CD4-positive, alpha-beta T cell (primary cell): ENCODE measurements around the gene POGZ. TPM values are rescaled to one million over a fixed set of nuclear protein-coding genes. Genes with fewer than 3 reads are reported as not detected.
"Not testable (repeated sequence)": the region's sequence is repeated elsewhere in the genome, so short reads cannot be mapped to it uniquely, and the experiment has no call there.

Source experiments
- ATAC-seq: fragments of 200-7000 bp; cut with Tn5 transposase; one replicate; pipeline ENCODE4 v1.10.0; 2022; ENCODE audit warnings: mild to moderate bottlenecking; ENCODE audit not compliant: poor library complexity
- CTCF ChIA-PET: fragments of 350-600 bp; sonication (Branson Sonifier 250); formaldehyde crosslinking; loops from one replicate; lab custom pipeline; 2021; ENCODE audit warnings: antibody characterized with exemption, inconsistent platforms; lab: Charles Lee
- POLR2A ChIA-PET: fragments of 350-600 bp; sonication (Branson Sonifier 250); formaldehyde crosslinking; loops from one replicate; lab custom pipeline; 2021; ENCODE audit warnings: antibody characterized with exemption, inconsistent platforms; lab: Charles Lee
- DNase-seq, 14 experiments: peaks; one replicate each; pipeline ENCODE4 v3.0.0-alpha.2; 2013 to 2020; ENCODE audit warnings: mixed read lengths in 2 of 14
- H3K27ac ChIP-seq, 2 donors: one replicate each; pipeline versions ENCODE4 v1.5.1 to v1.7.0; 2013; ENCODE audit warnings: low read length in 2 of 2, low read depth in 1 of 2, mild to moderate bottlenecking in 1 of 2
- H3K27me3 ChIP-seq, 2 experiments: 1 replicate in 1 of 2; 2 replicates in 1 of 2; pipeline versions ENCODE4 v1.6.1 to v1.7.0; 2013; ENCODE audit warnings: low read length in 2 of 2, control low read depth in 1 of 2, mild to moderate bottlenecking in 1 of 2, moderate library complexity in 1 of 2; ENCODE audit not compliant: insufficient read depth in 2 of 2, control insufficient read depth in 1 of 2
- H3K36me3 ChIP-seq: one replicate; pipeline ENCODE4 v1.6.1; 2013; ENCODE audit warnings: low read length, control low read depth; ENCODE audit not compliant: insufficient read depth
- H3K4me1 ChIP-seq: one replicate; pipeline ENCODE4 v1.6.1; 2013; ENCODE audit warnings: low read length, control low read depth; ENCODE audit not compliant: insufficient read depth
- H3K4me3 ChIP-seq: one replicate; pipeline ENCODE4 v1.5.1; 2013; ENCODE audit warnings: mild to moderate bottlenecking, low read length, moderate library complexity
- H3K9me3 ChIP-seq, 2 experiments: 1 replicate in 1 of 2; 2 replicates in 1 of 2; pipeline versions ENCODE4 v1.6.1 to v1.7.0; 2013; ENCODE audit warnings: low read length in 2 of 2, mild to moderate bottlenecking in 2 of 2, control low read depth in 1 of 2, moderate library complexity in 1 of 2; ENCODE audit not compliant: control insufficient read depth in 1 of 2, insufficient read depth in 1 of 2
- H3K27ac Mint-ChIP-seq: one replicate; pipeline ENCODE4 v1.8.0; 2020; ENCODE audit warnings: mixed read lengths
- H3K27me3 Mint-ChIP-seq: one replicate; pipeline ENCODE4 v1.8.0; 2021; ENCODE audit warnings: mixed read lengths
- H3K36me3 Mint-ChIP-seq: one replicate; pipeline ENCODE4 v1.8.0; 2021; ENCODE audit warnings: low read depth, mixed read lengths
- H3K4me1 Mint-ChIP-seq: one replicate; pipeline ENCODE4 v1.8.0; 2021; ENCODE audit warnings: low read depth, mixed read lengths
- H3K4me3 Mint-ChIP-seq: one replicate; pipeline ENCODE4 v1.8.0; 2020; ENCODE audit warnings: mild to moderate bottlenecking, mixed read lengths
- H3K9me3 Mint-ChIP-seq: one replicate; pipeline ENCODE4 v1.8.0; 2020; ENCODE audit warnings: mixed read lengths
- intact Hi-C, 2 experiments: fragments of 100-400 bp; cut with DNase I in 1 of 2; cut with micrococcal nuclease in 1 of 2; formaldehyde crosslinking; loops; one replicate each; pipeline versions ENCODE4 v1.15.1 to v1.9.0; 2023 to 2025; cut with DNase I, micrococcal nuclease
- total RNA-seq, 174 experiments: library from RNA in 2 of 174; stranded (reverse) in 2 of 174; gene quantifications; one replicate each; pipeline ENCODE4 v1.2.3 and lab custom pipeline; 2021 to 2026
- TF ChIP-seq, protein P1 (sequence below): fragments of 200-600 bp; IDR thresholded peaks from one replicate; pipeline ENCODE4 v1.8.0; 2022; ENCODE audit warnings: antibody characterized with exemption, mild to moderate bottlenecking

Gene POGZ
- total RNA-seq, 2 experiments from 2014 or later = 97.8 to 99.4 TPM

GRCh38 chr1:151401125-151401788 lies 58.0 kb downstream of the POGZ start:
- H3K4me3 ChIP-seq = no peak overlapping the region
- peaks cover 50% of the 10 kb centered on the region for H3K36me3 ChIP-seq
- intact Hi-C loops = loop anchor here in 1 of 2 experiments (5.0 kb wide), 1 partner anchor 56 kb away; the partner anchor contains the start of gene POGZ
- Mint-ChIP-seq H3K36me3 (peaks cover 71% of the 10 kb centered on the region), H3K27me3 (no peaks in the 10 kb centered on the region), H3K4me3 (peak overlapping the region; percentile 93), H3K4me1 (peaks cover 27% of the 10 kb centered on the region), H3K9me3 (no peaks in the 10 kb centered on the region), H3K27ac (peak overlapping the region; percentile 93)
- DNase-seq (no peak), ATAC-seq (no peak)
- TF ChIP-seq, protein P1, sequence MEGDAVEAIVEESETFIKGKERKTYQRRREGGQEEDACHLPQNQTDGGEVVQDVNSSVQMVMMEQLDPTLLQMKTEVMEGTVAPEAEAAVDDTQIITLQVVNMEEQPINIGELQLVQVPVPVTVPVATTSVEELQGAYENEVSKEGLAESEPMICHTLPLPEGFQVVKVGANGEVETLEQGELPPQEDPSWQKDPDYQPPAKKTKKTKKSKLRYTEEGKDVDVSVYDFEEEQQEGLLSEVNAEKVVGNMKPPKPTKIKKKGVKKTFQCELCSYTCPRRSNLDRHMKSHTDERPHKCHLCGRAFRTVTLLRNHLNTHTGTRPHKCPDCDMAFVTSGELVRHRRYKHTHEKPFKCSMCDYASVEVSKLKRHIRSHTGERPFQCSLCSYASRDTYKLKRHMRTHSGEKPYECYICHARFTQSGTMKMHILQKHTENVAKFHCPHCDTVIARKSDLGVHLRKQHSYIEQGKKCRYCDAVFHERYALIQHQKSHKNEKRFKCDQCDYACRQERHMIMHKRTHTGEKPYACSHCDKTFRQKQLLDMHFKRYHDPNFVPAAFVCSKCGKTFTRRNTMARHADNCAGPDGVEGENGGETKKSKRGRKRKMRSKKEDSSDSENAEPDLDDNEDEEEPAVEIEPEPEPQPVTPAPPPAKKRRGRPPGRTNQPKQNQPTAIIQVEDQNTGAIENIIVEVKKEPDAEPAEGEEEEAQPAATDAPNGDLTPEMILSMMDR = no peak
- peak overlapping the region in 1 of 2 donors; percentile 97 for H3K27ac ChIP-seq
- no peaks in the 10 kb centered on the region for H3K9me3 ChIP-seq
- peaks cover 29% of the 10 kb centered on the region for H3K4me1 ChIP-seq
- CTCF ChIA-PET = no interaction called here
- POLR2A ChIA-PET = interaction anchor here (0.9 to 2.2 kb wide), 2 partner anchors 54 to 120 kb away, joined by 4 to 13 read pairs; partner anchors contain the start of gene RFX5
- H3K27me3 ChIP-seq = no peaks in the 10 kb centered on the region

DNA sequence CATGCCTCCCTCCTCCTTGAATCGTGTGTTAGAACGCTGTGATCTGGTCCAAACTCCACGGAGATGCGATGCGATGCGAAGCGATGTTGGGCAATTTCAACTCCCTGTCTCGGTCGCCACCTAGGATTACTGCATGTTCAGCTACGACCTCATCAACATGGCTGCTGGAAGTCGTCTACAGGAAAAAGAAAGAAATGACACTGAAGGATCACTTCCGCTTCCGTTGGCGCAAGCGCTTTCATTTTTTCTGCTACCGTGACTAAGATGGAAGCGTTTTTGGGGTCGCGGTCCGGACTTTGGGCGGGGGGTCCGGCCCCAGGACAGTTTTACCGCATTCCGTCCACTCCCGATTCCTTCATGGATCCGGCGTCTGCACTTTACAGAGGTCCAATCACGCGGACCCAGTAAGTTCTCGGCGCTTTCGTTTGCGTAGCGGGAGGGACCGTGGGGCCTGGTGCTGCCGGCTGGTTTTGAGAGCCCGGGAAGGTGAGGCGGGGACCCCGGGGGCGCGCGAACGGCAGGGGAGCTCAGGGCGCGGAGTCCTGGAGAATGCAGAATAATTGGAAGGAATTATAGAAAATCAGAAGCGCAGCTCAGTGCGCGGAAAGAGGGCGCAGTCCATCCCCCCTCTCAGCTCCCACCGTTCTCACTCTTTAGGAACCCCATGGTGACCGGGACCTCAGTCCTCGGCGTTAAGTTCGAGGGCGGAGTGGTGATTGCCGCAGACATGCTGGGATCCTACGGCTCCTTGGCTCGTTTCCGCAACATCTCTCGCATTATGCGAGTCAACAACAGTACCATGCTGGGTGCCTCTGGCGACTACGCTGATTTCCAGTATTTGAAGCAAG lies 59.7 kb downstream of the POGZ start, which contains the start of gene PSMB4:
Gene PSMB4, plus strand, starts transcription at position 250 of the 848 bp plus-strand sequence. Its CDS starts 15 bp downstream, at position 265.
- Histone ChIP-seq H3K27me3 (no peaks in the 10 kb centered on the region), H3K27ac (peak within 1 kb of the TSS; percentile 91 to 97), H3K4me1 (peaks cover 29% of the 10 kb centered on the region), H3K9me3 (no peaks in the 10 kb centered on the region), H3K36me3 (peaks cover 33% of the 10 kb centered on the region), H3K4me3 (peak within 1 kb of the TSS; percentile 99)
- POLR2A ChIA-PET = interaction anchor here (0.6 to 2.2 kb wide), 26 partner anchors 12 to 1036 kb away, joined by 3 to 25 read pairs (median 4); partner anchors contain the start of genes CDC42SE1, MINDY1, MLLT11 and PI4KB
- no peaks in the 10 kb centered on the region for H3K27me3 Mint-ChIP-seq
- TF ChIP-seq, protein P1 = no peak
- H3K4me3 Mint-ChIP-seq = peak within 1 kb of the TSS; percentile 93
- peaks cover 27% of the 10 kb centered on the region for H3K4me1 Mint-ChIP-seq
- DNase-seq (peak; percentile 66 to 96 (median 74)), ATAC-seq (peak; percentile 94)
- CTCF ChIA-PET = interaction anchor here (0.6 to 1.5 kb wide), 13 partner anchors 19 to 331 kb away, joined by 3 to 10 read pairs (median 4); partner anchors contain the start of gene PI4KB
- H3K36me3 Mint-ChIP-seq = peaks cover 54% of the 10 kb centered on the region
- H3K27ac Mint-ChIP-seq = peak within 1 kb of the TSS; percentile 93
- no peaks in the 10 kb centered on the region for H3K9me3 Mint-ChIP-seq
- intact Hi-C loops = loop anchor here (1.0 to 5.0 kb wide), 9 partner anchors 52 to 233 kb away; partner anchors contain the start of genes PI4KB (in 1 of the 2), PIP5K1A (in 1 of the 2), POGZ (in 1 of the 2) and PSMD4 (in 1 of the 2)

- peaks cover 27% of the 10 kb centered on the region for H3K4me1 ChIP-seq
- H3K27ac ChIP-seq, DNase-seq, CTCF ChIA-PET, ATAC-seq, H3K27me3 ChIP-seq, H3K27me3 Mint-ChIP-seq, H3K36me3 ChIP-seq, H3K4me3 ChIP-seq, H3K9me3 Mint-ChIP-seq, H3K9me3 ChIP-seq: not testable (repeated sequence)
- intact Hi-C loops = loop anchor here (2.0 to 5.0 kb wide), 5 partner anchors 47 to 114 kb away; partner anchors contain the start of genes PI4KB (in 1 of the 2), RFX5 (in 1 of the 2) and ZNF687 (in 1 of the 2)
- H3K27ac Mint-ChIP-seq = peak overlapping the region; percentile 42
- H3K36me3 Mint-ChIP-seq = peaks cover 22% of the 10 kb centered on the region
- peak overlapping the region; percentile 30 for H3K4me3 Mint-ChIP-seq
- peaks cover 22% of the 10 kb centered on the region for H3K4me1 Mint-ChIP-seq
- POLR2A ChIA-PET = interaction anchor here (1.5 kb wide), 1 partner anchor 49 kb away, joined by 3 read pairs; the partner anchor contains the start of gene RFX5
Observed at GRCh38 chr1:151396265-151396664, 63.0 kb downstream of the POGZ start.
